HG03521 (cell line): Measurements from ENCODE around the gene SAYSD1.
A peak's percentile ranks its signal among the peaks of the same experiment; 100 is the strongest.
"Not testable (repeated sequence)": the region's sequence is repeated elsewhere in the genome, so short reads cannot be mapped to it uniquely, and the experiment has no call there.

ENCODE experiments used
- ATAC-seq: cut with Tn5 transposase; IDR thresholded peaks from one replicate; pipeline ENCODE4 v1.9.1; 2021; ENCODE audit warnings: mild to moderate bottlenecking, moderate library complexity; ENCODE audit not compliant: unreplicated experiment

Gene SAYSD1, protein sequence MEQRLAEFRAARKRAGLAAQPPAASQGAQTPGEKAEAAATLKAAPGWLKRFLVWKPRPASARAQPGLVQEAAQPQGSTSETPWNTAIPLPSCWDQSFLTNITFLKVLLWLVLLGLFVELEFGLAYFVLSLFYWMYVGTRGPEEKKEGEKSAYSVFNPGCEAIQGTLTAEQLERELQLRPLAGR

DNA sequence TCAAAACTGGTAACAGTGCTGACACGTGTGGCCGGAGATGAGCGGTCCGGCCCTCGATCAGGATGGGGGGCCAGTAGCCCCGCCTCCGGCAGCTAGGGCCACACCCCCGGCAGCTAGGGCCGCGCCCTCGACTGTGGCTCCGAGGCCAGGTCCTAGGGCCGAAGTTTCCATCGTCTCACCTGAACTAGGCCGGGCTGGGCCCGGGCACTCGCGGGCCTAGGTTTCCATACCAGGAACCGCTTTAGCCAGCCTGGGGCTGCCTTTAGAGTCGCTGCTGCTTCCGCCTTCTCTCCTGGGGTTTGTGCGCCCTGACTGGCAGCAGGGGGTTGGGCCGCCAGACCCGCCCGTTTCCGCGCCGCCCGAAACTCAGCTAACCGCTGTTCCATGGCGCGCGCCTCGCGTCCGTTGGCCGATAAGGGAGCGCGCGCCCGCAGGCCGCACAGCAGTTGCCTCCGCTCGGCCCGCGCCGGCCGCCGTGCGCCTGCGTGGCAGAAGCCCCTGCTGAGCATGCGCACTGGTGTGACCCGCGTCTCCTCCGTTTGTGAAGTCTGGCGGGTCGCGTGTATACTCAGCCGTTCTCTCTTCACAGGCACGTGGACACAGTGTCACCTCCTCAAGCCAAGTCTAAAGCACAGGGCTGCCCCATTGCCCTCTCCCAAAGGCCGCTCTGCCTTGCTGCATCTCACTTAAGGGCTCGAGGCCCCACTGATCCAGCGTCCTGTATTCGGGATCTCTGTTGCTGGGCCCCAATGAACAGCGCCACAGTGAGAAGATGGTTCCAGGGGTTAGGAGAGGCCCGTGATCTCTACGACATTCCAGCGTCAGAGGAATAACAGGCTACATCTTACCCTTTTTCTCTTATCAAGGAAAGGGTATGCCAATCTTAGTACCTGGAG lies at the start of gene SAYSD1:
SAYSD1 (minus strand) TSS at position 483 of the 896 bp plus-strand sequence; CDS start at position 386, 97 bp downstream.
- peak; percentile 89 for ATAC-seq

DNA sequence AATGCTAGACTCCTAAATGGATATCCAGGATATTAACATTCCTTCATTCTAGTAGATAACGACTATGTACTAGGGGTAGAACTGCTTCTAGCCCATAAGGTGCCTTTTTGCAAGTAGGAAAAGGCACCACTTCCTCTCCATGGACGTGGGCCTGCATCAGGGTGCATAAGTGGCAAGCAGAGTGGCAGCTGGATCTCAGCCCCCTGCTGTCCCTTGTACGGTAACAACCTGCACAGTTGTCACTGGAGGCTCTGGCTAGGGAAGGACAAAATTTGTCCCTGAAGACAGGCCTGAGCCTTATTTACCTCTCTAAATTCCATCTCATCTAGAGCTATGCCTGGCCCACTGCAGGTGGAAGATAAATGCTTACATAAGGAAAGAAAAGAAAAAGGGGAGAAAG lies 42.5 kb upstream of the SAYSD1 start:
- ATAC-seq, result no peak

DNA sequence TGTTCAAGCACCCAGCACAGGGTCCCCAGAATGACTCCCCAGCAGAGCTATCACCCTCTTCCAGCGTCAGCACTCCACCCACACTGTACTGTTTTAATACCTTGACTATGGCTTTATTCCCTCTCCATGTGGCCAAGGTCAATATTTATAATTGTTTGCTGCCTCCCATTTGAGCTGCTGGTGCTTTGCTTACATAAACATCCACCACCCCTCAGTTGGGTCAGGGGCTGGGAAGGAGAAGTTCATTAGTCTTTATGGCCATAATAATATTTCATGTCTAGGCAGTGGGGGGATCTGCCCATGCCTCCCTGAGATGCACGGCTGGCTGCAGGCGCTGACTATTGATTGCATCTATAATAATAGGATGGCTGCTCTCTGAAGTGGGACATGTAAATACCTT lies 41.8 kb upstream of the SAYSD1 start:
- ATAC-seq, result no peak

DNA sequence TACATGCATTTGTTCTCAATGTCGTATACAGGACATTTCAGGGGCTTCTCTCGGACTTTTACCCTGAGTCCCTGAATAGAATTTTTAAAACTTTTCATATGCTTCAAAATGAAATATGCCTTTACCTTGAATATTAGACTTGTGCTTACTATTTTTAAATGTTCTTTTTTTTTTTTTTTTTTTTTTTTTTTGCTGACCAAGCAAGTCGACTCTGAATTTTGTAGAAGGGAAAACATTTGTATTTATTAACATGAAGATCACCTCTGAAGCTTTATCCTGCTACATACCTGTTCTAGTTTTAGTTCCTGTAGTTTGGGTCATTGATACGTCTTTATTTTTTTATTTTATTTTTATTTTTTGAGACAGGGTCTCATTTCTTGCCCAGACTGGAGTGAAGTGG lies 39.7 kb upstream of the SAYSD1 start:
- no peak for ATAC-seq

DNA sequence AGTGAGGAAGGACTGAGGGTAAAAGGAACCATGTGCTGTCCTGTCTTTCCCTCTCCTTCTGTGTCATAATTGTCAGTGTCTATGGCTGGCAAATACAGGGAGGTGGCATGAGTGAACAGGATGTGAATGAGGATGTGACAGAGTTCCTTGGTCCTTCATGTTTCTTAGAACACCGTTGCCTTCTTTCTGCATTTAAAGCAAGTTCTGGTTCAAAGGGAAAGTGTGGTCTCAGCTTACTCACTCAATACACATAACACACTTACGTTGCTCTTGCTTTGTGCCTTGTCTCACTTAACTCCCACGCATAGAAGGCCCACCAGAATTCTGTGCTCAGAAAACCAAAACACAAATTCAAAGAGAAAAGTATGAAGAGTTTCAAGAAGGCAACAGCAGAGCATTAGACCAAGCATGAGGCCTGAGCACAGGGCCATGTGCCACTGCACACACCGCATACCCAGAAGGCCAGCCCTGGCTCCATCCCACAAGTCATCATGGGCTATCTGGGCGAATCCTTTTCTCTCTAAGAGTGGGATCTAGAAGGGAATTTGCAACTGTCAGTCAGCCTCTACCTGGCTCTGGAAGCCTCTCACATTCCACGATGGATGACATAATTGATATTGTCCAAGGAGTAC lies 38.9 kb upstream of the SAYSD1 start:
- ATAC-seq, result no peak

DNA sequence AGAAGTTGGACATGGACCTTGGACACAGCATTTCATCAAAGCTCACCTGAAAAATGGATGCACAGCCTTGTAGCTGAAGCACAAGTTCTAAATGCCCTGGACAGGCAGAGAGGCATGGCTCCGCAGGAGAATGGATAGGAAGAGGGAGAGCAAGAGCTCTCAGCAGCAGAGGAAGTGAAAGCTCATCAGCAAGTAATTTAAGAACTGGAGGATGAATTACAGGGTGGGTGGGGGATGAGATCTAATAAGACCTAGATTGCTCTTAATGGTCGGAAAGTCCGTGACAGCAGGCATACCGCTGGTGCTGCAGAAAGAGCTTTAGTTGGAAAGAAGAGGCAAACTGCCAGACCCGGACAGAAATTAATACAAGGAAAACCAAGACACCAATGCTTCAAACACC lies 37.3 kb upstream of the SAYSD1 start:
- no peak for ATAC-seq

DNA sequence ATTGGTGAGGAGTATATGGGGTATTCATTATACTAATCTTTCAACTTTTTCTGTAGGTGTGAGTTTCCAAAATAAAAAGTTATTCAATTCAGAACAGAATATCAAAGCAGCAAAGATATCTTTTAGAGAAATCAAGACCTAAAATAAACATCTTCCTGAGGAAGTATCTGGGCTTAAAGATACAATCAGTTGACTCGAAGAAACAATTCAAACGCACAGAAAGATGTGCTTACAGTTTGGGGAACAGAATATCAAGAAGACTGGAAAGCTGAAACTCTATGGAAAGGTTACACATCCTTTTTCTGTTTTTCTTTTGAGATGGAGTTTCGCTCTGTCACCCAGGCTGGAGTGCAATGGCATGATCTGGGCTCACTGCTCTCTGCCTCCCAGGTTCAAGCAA lies 36.2 kb upstream of the SAYSD1 start:
- ATAC-seq, result no peak

DNA sequence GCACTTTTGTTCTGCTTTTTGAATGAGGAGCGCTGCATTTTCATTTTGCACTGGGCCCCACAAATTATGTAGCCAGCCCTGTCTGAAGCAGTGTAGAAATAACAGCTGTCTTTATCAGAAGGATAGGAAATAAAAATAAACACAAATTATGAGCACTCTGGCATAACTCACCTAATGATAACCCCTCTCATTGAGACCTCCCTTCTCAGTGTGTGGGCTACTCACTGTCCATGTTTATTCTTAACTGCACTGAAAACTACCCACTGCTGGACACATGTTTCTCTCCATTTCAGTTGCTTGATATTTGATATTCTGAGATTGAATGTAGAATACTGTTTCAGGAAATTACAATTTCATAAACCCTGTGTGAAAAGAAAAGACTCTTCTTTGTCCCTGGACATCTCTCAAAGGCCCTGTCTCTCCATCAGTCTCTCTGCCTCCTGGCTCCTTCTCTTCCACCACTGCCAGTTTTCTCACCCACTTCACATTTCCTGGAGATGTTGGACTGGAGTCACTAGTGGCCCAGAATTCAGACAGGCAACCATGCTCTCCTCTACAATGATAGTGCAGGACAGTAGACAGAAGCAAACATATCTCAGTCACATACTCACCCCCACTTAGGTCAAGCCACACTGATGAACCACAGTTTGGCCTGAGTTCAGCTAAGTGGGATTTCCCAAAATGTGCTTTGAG lies 29.6 kb upstream of the SAYSD1 start:
- no peak for ATAC-seq

DNA sequence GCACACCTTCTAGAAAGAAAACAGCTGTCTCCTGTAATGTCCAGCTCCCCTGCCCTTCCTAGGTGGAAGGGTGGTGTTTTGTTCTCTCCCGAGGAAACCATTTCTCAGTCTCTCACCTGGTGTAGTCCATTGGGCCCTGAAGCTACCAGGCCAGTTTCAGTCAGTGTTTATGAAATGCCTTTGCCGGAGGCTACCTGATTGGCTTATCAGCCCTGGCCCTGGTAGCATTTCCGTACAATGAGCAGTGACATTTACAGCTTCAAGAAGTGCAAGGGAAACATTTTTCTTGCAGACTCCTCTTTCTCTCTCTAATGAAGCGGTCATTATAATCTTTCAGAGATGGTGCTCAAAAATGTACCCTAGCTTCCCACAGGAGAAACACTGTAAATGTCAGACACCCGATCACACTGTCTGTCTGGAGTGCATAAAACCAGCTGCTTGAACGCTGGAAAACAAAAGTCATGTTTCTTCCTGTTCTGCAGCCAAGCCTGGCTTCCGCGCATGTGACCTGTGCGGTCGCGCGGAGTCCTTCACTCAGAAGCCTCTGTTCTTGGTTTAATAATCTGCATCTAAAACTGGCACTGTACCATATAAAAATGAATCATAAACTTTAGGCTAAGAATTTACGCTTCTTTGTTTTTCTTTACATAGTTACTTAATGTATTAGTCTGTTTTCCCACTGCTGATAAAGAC lies 28.4 kb upstream of the SAYSD1 start:
- ATAC-seq, result no peak

DNA sequence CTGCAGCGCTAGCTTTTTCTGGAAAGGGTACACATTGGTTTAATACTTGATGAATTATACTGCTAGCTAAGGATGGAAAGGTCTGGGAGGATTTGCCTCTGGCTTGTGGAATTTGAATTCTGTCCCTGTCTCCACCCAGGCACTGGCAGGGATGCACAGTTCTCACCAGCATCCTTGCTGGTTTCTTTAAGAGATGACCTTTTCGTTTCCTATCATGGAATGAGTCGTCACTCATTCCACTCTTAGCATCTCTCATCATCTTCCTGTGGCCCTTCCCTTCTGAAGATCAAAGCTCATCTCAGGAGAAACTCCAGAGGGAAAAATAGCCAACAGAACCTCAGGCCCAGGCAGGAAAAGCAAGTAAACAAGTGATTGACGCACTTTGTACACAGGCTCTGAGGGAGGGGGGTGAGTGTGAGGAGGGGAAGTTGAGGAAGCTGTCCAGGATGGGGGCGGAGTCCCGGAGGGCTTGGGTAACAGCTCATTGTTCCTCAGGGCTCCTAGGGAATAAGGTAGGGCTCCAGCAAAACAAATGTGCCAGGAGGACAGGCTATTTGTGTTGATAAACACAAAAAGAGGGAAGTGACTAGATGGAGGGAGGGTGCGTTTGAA lies 25.7 kb upstream of the SAYSD1 start:
- ATAC-seq, result no peak

DNA sequence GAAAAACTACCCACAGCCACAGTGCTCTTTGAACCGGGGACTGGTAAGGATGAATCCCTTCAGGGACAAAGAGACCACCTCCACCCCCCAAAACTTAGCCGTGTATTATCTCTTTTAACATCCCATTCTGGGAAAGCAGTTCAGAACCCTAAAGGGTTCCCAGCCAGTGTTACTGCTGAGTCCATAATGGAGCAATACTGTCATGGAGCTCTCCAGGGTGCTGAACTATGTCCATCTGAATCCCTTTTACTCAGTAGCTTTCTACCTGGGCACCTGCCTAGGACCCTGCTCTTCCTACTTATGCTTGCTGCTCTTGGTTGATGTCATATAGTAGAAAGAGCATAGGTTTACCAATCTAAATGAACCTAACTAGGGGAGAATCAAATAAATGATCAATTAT lies 22.3 kb upstream of the SAYSD1 start:
- ATAC-seq, result no peak

DNA sequence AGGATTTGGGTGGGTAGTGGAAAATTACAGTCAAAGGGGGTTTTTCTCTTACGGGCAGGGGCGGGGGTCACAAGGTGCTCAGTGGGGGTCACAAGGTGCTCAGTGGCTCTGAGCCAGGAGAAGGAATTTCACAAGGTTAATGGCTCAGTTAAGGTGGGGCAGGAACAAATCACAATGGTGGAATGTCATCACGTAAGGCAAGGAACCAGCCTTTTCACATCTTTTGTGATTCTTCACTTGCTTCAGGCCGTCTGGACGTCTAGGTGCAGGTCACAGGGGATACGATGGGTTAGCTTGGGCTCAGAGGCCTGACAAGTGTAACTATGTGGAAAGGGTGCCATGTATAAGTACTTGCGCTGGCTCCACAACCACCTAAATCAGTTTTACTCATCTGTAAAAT lies 21.2 kb upstream of the SAYSD1 start:
- not testable (repeated sequence) for ATAC-seq

DNA sequence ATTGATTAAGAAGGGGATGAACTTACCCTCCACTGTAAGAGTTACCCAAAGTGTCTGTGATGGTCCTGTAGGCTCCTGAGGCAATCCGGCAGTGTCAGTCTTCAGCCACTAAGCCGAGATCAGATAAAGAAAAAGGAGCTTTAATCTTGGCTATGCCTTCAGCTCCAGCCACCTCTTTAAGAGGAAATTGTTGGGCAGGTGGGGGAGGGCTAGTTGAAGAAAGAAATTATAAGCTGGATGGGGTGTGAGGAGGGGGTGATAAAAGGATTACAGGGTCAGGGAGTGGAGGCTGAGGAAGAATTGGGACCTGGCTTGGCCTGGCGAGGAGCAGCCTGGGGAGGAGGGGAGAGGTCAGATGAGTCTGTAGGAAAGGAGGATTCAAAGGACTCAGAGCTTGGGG lies 19.8 kb upstream of the SAYSD1 start:
- ATAC-seq, result not testable (repeated sequence)

DNA sequence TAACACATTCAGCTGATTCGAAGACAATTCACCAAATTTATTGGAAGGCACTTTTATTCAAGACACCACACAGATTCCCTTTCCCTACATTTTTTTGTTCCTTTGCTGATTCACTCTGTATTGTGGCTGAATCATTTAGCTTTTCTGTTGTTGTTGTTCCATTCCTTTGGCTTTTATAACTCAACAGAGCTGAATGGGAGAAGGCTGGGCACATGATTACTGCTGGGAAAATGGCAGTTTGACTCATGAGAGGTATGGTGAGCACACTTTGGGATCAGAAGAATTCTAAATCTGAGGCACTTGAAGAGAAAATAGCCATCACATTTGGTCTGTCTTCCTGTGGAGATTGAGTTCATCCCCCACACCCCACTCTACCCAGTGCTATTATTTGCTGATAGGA lies 15.7 kb upstream of the SAYSD1 start:
- no peak for ATAC-seq

DNA sequence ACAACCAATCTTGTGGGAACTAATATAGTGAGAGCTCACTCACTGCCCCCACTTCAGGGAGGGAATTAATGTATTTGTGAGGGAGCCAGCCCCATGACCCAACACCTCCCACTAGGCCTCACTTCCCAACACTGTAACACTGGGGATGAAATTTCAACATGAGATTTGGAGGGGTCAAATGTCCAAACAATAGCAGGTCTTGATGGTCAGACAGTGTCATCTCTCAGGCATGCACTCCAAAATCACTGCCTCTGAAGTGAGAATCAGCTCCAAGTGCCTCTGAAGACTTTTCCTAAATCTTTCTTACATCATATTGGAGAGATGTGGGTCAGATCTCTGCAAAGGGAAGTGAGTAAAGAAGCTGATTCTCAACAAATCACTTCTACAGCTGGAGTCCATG lies 13.8 kb upstream of the SAYSD1 start:
- no peak for ATAC-seq

DNA sequence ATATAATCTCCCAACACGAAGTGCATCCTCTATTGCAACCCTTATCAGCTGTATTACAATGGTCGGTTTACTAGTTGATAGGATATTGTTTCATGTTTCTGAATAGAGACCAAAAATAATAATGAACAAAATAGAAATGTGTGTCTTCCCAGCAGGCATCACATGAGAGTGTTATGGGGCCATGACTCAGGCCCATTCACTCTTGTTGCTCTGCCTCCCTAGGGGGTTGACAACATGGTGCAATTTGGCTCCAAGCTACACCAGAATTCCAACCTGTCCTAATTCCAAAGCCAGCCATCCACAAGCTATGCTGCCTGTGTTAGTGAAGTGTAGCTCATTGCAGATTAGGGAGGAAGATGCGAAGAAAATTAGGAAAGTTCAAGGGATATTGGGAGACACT lies 13.1 kb upstream of the SAYSD1 start:
- ATAC-seq, result no peak

DNA sequence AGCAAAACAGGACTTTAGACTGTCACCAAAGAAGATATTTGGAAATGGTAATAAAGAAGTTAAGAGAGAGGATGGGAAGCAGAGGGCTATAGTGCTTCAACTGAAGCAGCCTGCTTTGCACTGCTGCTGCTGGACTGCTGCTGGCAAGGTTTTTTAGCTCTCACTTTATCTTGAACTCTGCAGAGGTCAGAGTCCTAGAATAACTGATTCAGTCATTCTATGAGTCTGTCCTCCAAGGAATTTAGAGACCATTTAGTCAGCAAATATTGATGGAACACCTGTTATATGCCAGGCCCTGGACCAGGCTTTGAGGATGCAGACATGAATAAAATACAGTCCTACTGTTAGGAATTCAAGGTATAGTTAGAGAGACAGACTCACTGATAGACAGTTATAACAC lies 9.1 kb upstream of the SAYSD1 start:
- ATAC-seq, result no peak

DNA sequence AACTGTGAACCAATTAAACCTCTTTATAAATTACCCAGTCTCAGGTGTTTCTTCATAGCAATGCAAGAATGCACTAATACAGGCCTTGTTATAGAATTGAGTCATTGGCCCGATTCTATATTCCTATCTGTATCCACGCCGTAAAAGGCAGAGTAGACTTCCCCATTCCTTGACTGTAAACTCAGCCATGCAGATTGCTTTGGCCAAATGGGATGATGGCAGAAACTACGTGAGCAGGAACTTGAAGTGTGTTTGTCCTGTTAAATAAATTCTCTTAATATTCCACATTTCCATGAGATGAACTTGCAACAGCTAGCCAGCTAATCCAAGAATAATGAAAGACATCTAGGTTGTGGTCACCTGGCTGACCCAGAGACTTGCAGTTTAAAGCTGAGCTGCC lies 3.9 kb upstream of the SAYSD1 start:
- no peak for ATAC-seq

DNA sequence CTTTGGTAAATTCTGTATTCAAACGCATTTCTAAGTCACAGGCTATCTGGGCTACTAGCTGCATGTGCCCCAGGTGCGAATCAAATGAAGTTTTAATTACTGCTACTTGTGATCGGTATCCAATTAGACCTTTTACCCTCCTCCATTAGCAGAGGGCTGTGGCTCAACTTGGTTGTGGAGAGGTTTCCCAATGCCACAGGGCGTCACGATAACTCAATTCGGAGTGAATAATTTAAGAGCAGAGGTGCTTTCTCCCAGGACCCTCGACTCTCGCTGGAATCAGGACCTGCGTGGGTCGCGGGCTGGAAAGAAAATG lies 640 bp downstream of the SAYSD1 start:
- ATAC-seq, result peak; percentile 5

DNA sequence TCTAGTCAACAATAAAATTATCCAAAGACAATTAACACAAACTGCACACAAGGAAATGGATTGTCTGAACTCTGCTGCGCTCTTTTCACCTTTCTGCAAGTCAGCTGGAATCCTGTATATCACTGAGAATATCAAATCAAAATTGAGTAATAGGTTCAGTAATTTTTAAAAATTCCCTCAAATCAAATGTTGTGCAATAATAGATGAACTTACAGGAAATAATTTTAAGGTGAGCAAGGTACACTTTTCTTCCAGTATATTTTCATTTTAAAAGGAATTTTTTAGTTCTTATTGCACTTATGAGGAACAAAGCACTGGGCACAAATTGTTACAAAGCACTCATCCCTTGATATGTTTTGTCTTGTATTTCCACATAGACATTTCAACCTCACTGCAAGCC lies 1.2 kb downstream of the SAYSD1 start:
- ATAC-seq, result no peak

DNA sequence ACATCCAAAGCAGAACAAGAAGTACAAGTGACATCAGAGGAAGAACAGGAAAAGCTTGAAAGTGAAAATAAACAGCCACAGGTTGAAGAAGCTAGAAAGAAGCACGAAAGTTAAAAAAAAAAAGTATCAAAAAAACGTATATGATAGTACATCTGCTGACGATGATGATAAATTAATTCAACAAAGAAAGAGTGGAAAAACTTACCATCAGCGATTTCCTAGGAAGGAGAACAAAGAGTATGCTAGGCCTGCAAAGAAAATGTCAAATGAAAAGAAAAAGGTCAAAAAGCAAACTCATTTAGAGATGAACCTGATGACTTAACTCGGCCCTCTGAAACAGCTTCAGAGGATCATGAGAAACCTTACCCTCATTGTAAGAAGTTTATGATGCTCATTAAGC lies 3.7 kb downstream of the SAYSD1 start:
- no peak for ATAC-seq
